KMS-11 (cell line): ENCODE results near the gene GPR31.

ENCODE experiments used
- H2AFZ ChIP-seq: fragments of 200-600 bp; sonication (generic); 2 replicates; pipeline ENCODE4 v1.6.1; 2016; ENCODE audit warnings: antibody characterized with exemption, mixed run types, low read depth
- H3K27ac ChIP-seq: fragments of 200-600 bp; sonication (generic); 2 replicates; pipeline ENCODE4 v1.6.1; 2016; ENCODE audit warnings: mild to moderate bottlenecking, mixed run types
- H3K27me3 ChIP-seq: fragments of 200-600 bp; sonication (generic); 2 replicates; pipeline ENCODE4 v1.6.1; 2017; ENCODE audit warnings: mild to moderate bottlenecking, low read depth, mixed run types, moderate library complexity; ENCODE audit not compliant: insufficient read depth
- H3K36me3 ChIP-seq: fragments of 200-600 bp; sonication (generic); 2 replicates; pipeline ENCODE4 v1.6.1; 2017; ENCODE audit warnings: mild to moderate bottlenecking, mixed run types; ENCODE audit not compliant: insufficient read depth
- H3K4me1 ChIP-seq: fragments of 200-600 bp; sonication (generic); 2 replicates; pipeline ENCODE4 v1.6.1; 2016; ENCODE audit warnings: mild to moderate bottlenecking, low read depth, mixed run types; ENCODE audit not compliant: poor library complexity, severe bottlenecking
- H3K4me2 ChIP-seq: fragments of 200-600 bp; sonication (generic); 2 replicates; pipeline ENCODE4 v1.7.0; 2016; ENCODE audit warnings: mild to moderate bottlenecking, mixed run types
- H3K4me3 ChIP-seq: fragments of 200-600 bp; sonication (generic); IDR thresholded peaks from 2 replicates; pipeline ENCODE4 v1.6.1; 2017; ENCODE audit warnings: low read depth, low read length, mixed read lengths; ENCODE audit not compliant: insufficient read depth
- H3K79me2 ChIP-seq: fragments of 200-600 bp; sonication (generic); 2 replicates; pipeline ENCODE4 v1.6.1; 2016; ENCODE audit warnings: low read depth, mixed run types; ENCODE audit not compliant: insufficient read depth
- H3K9ac ChIP-seq: fragments of 200-600 bp; sonication (generic); 2 replicates; pipeline ENCODE4 v1.6.1; 2016; ENCODE audit warnings: mild to moderate bottlenecking, mixed run types
- H4K20me1 ChIP-seq: fragments of 200-600 bp; sonication (generic); 2 replicates; pipeline ENCODE4 v1.6.1; 2016; ENCODE audit warnings: mild to moderate bottlenecking, mixed run types; ENCODE audit not compliant: insufficient read depth
- TF ChIP-seq, protein P1 (sequence below): fragments of 200-600 bp; sonication (generic); conservative IDR thresholded peaks from 2 replicates; pipeline ENCODE4 v1.6.1; 2017; ENCODE audit warnings: low read depth, mild to moderate bottlenecking, antibody characterized with exemption, low read length, moderate library complexity, mixed read lengths

The GPR31 gene

DNA sequence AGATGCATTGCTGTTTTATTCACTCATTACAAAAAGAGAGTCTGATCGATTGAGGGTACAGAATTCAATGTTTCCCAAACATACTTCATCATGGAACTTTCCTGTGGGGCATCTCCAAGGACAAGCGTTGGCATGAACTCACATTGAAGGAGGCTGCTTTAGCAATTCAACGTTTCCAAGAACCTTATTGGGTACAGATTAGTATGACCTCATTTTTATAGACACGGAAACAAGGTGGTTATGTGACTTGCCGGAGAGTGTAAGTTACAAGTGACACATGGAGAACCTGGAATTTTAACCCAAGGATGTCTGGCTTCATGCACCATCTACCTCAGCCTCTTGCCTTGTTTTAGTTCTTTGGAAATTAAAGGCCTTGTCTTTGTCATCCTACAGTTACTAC lies 8.8 kb downstream of the GPR31 start:
- TF ChIP-seq, protein P1, sequence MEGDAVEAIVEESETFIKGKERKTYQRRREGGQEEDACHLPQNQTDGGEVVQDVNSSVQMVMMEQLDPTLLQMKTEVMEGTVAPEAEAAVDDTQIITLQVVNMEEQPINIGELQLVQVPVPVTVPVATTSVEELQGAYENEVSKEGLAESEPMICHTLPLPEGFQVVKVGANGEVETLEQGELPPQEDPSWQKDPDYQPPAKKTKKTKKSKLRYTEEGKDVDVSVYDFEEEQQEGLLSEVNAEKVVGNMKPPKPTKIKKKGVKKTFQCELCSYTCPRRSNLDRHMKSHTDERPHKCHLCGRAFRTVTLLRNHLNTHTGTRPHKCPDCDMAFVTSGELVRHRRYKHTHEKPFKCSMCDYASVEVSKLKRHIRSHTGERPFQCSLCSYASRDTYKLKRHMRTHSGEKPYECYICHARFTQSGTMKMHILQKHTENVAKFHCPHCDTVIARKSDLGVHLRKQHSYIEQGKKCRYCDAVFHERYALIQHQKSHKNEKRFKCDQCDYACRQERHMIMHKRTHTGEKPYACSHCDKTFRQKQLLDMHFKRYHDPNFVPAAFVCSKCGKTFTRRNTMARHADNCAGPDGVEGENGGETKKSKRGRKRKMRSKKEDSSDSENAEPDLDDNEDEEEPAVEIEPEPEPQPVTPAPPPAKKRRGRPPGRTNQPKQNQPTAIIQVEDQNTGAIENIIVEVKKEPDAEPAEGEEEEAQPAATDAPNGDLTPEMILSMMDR = no peak
- H3K4me2 ChIP-seq = no peak overlapping the region
- no peak overlapping the region for H3K4me3 ChIP-seq
- no peaks in the 10 kb centered on the region for H3K79me2 ChIP-seq
- no peaks in the 10 kb centered on the region for H3K36me3 ChIP-seq
- no peak overlapping the region for H3K27ac ChIP-seq
- H3K4me1 ChIP-seq = peaks cover 5% of the 10 kb centered on the region
- H2AFZ ChIP-seq = no peak overlapping the region
- H3K27me3 ChIP-seq = no peaks in the 10 kb centered on the region
- H4K20me1 ChIP-seq = no peaks in the 10 kb centered on the region
- no peak overlapping the region for H3K9ac ChIP-seq

DNA sequence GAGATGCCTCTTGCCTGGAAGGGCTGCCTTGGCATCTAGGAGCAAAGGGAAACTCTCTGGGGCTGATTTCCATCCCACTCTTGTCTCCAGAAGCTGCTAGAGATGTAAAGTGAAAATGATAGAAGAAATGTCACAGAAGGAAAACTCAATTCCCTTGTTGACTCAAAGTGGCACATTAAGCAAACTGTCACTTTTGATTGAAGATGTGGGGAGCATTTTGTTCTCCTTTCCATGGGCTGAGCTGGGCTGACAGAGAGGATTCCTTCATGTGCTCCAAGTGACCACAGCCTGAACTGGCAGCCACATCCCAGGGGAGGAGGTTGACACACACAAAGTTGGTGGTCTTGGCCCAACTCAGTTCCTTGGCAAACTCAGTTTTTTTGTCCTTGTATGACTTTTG lies 9.8 kb downstream of the GPR31 start:
- H4K20me1 ChIP-seq = no peaks in the 10 kb centered on the region
- TF ChIP-seq, protein P1 = no peak
- H3K36me3 ChIP-seq = no peaks in the 10 kb centered on the region
- no peak overlapping the region for H2AFZ ChIP-seq
- H3K79me2 ChIP-seq = no peaks in the 10 kb centered on the region
- H3K27ac ChIP-seq = no peak overlapping the region
- H3K4me3 ChIP-seq = no peak overlapping the region
- H3K9ac ChIP-seq = no peak overlapping the region
- H3K4me1 ChIP-seq = peaks cover 5% of the 10 kb centered on the region
- no peaks in the 10 kb centered on the region for H3K27me3 ChIP-seq
- H3K4me2 ChIP-seq = no peak overlapping the region

DNA sequence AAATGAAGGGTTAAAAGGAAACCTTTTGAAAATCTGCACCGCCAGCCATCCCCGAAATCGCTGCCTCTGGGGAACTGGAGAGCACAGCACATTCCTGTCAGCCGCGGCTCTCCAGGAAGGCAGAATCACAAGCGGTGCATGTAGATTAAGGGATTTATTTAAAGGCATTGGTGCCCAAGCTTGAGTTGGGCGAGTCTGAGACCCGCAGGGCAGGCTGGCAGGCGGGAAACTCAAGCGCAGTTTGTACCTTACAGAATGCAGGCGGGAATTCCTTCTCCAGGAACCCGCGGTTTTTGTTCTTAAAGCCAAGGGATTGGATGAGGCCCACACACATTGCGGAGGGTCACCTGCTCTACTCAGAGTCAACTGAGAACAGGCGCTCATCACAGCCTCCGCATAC lies 10.8 kb downstream of the GPR31 start:
- no peak overlapping the region for H3K4me2 ChIP-seq
- H3K4me1 ChIP-seq = no peaks in the 10 kb centered on the region
- H3K4me3 ChIP-seq = no peak overlapping the region
- no peaks in the 10 kb centered on the region for H4K20me1 ChIP-seq
- H3K79me2 ChIP-seq = no peaks in the 10 kb centered on the region
- no peaks in the 10 kb centered on the region for H3K36me3 ChIP-seq
- no peak overlapping the region for H3K9ac ChIP-seq
- H3K27ac ChIP-seq = no peak overlapping the region
- TF ChIP-seq, protein P1 = no peak
- H3K27me3 ChIP-seq = no peaks in the 10 kb centered on the region
- H2AFZ ChIP-seq = no peak overlapping the region

DNA sequence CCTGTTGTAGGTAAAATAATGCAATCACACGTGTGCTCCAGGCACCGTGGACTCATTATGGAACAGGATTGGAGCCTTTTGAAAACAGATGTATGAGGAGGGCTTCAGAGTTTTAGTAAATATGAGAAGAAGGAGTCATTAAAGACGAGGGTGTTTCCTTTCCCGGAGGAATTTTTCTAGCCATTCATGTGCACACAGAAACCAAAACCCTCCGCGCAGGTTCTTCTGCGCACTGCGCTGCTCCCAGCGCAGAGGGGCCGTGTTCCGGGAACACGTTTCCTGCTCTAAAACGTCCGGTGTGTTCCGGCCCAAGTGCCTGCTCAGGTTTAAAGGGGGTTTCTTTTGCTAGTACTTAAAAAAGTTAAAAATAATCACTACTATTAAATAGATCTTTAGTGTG lies 11.6 kb downstream of the GPR31 start:
- TF ChIP-seq, protein P1 = no peak
- no peaks in the 10 kb centered on the region for H3K4me1 ChIP-seq
- H4K20me1 ChIP-seq = no peaks in the 10 kb centered on the region
- H3K27me3 ChIP-seq = no peaks in the 10 kb centered on the region
- H3K79me2 ChIP-seq = no peaks in the 10 kb centered on the region
- H3K9ac ChIP-seq = no peak overlapping the region
- no peak overlapping the region for H3K4me2 ChIP-seq
- no peak overlapping the region for H2AFZ ChIP-seq
- no peak overlapping the region for H3K4me3 ChIP-seq
- no peak overlapping the region for H3K27ac ChIP-seq
- H3K36me3 ChIP-seq = no peaks in the 10 kb centered on the region
